ENCODE results near the gene TREX2. TPM values are rescaled to one million over a fixed set of nuclear protein-coding genes. Genes with fewer than 3 reads are reported as not detected.

TREX2 gene
- polyA plus RNA-seq, 1 of the 3 experiments (the other 2 are of a cell fraction) = 0.76 TPM

- TF ChIP-seq REST (IDR thresholded peaks at IDR 0.05; ENCODE audit: low read depth, low read length) (no peak), RAD21 (IDR thresholded peaks at IDR 0.05; ENCODE audit: low read length) (no peak), RFX5 (IDR thresholded peaks at IDR 0.05; ENCODE audit: low read length) (no peak), USF2 (IDR thresholded peaks at IDR 0.05; ENCODE audit: borderline replicate concordance, low read depth, low read length) (no peak), GABPA (IDR thresholded peaks at IDR 0.05; ENCODE audit: low read depth) (no peak)
Measured at GRCh38 chrX:153456161-153456560, 10.3 kb upstream of the TREX2 start (continued).

- 50% methylated on average over 2 of the region's 16 CpGs for WGBS (ENCODE audit: low lambda C conversion rate)
- no peaks in the 10 kb centered on the region for H3K9me2 ChIP-seq
- H3K79me2 ChIP-seq (ENCODE audit: insufficient read depth) = no peaks in the 10 kb centered on the region
- peaks cover 4% of the 10 kb centered on the region for H3K27me3 ChIP-seq (ENCODE audit: insufficient read depth)
- H3K4me3 ChIP-seq (ENCODE audit: low read depth in 2 of 2, low read length in 1 of 2) = no peak overlapping the region
- H3K9ac ChIP-seq = no peak overlapping the region
- peak; percentile 76 for DNase-seq
- TF ChIP-seq GABPA (IDR thresholded peaks at IDR 0.05; ENCODE audit: low read depth) (no peak), CTCF (IDR thresholded peaks at IDR 0.05) (no peak), MAX (IDR thresholded peaks at IDR 0.05; ENCODE audit: low read depth) (no peak), SIN3A (IDR thresholded peaks at IDR 0.05; ENCODE audit: borderline replicate concordance, low read depth, low read length) (no peak), RFX5 (IDR thresholded peaks at IDR 0.05; ENCODE audit: low read length) (no peak), CHD2 (IDR thresholded peaks at IDR 0.05; ENCODE audit: low read length, partially characterized antibody) (no peak), TEAD4 (IDR thresholded peaks at IDR 0.05; ENCODE audit: borderline replicate concordance, insufficient read depth) (no peak), JUND (IDR thresholded peaks at IDR 0.05) (no peak), NFIC (IDR thresholded peaks at IDR 0.05; ENCODE audit: borderline replicate concordance) (no peak), TCF12 (IDR thresholded peaks at IDR 0.05) (no peak), MXI1 (IDR thresholded peaks at IDR 0.05; ENCODE audit: low read depth, low read length) (no peak), NRF1 (IDR thresholded peaks at IDR 0.05; ENCODE audit: low read depth, low read length) (no peak)
- H3K27ac ChIP-seq (ENCODE audit: low read depth in 2 of 2, low read length in 1 of 2) = peak overlapping the region in 1 of 2 experiments; percentile 16; a peak in 1 of 4 replicates
- H3F3A ChIP-seq (replicated peaks; ENCODE audit: insufficient read depth) = no peaks in the 10 kb centered on the region
- H3K4me2 ChIP-seq = no peak overlapping the region
- peaks cover 0 to 6% of the 10 kb centered on the region in 2 experiments for H3K36me3 ChIP-seq (replicated peaks in 1 of 2; ENCODE audit: control insufficient read depth in 1 of 2, insufficient read depth in 2 of 2, low read length in 1 of 2)
- POLR2A ChIA-PET = no interaction called here
- no peak overlapping the region for H2AFZ ChIP-seq (ENCODE audit: low read depth)
- H3K4me1 ChIP-seq (ENCODE audit: control insufficient read depth in 1 of 2, insufficient read depth in 2 of 2, low read depth in 1 of 2, low read length in 1 of 2) = peaks cover 0 to 19% of the 10 kb centered on the region in 2 experiments; a peak in 1 of 4 replicates
- CTCF ChIA-PET = interaction anchor here (0.6 to 4.3 kb wide), 3 partner anchors 52 to 423 kb away, joined by 3 to 26 read pairs (median 5); no protein-coding TSS in a partner anchor
- H3K9me3 ChIP-seq = no peaks in the 10 kb centered on the region
- no peaks in the 10 kb centered on the region for H4K20me1 ChIP-seq (ENCODE audit: insufficient read depth)
Measured at GRCh38 chrX:153455571-153455970, 9.7 kb upstream of the TREX2 start.
